Testis (tissue), 3 donors: Measurements from ENCODE around the gene SPEN. TPM values are rescaled to one million over a fixed set of nuclear protein-coding genes. Genes with fewer than 3 reads are reported as not detected.

ENCODE experiments used
- DNase-seq: peaks from one replicate; pipeline ENCODE4 v3.0.0-alpha.2; 2019
- H3K27ac ChIP-seq, 2 donors: fragments of 200-600 bp; sonication (generic); one replicate each; pipeline ENCODE4 v1.5.1; 2019
- H3K27me3 ChIP-seq: fragments of 200-600 bp; sonication (generic); one replicate; pipeline ENCODE4 v1.5.1; 2019
- H3K36me3 ChIP-seq: fragments of 200-600 bp; sonication (generic); one replicate; pipeline ENCODE4 v1.5.1; 2017; ENCODE audit warnings: low read depth; ENCODE audit errors: missing control alignments
- H3K4me1 ChIP-seq: fragments of 200-600 bp; sonication (generic); one replicate; pipeline ENCODE4 v1.5.1; 2019
- H3K4me3 ChIP-seq, 2 donors: fragments of 200-600 bp; sonication (generic); one replicate each; pipeline ENCODE4 v1.5.1; 2017 to 2019
- H3K9me3 ChIP-seq: fragments of 200-600 bp; sonication (generic); one replicate; pipeline ENCODE4 v1.5.1; 2017
- CTCF ChIP-seq, 3 experiments: fragments of 450-650 bp in 2 of 3; fragments of 200-600 bp in 1 of 3; sonication (generic) in 1 of 3; IDR thresholded peaks; one replicate each; pipeline ENCODE4 v1.5.1; 2016 to 2019; ENCODE audit warnings: antibody characterized with exemption in 3 of 3, mild to moderate bottlenecking in 2 of 3, moderate library complexity in 1 of 3
- POLR2A ChIP-seq: fragments of 450-650 bp; IDR thresholded peaks from one replicate; pipeline ENCODE4 v1.6.1; 2017; ENCODE audit warnings: antibody characterized with exemption, mild to moderate bottlenecking, moderate library complexity
- WGBS, 2 donors: methylation state at CpG; one replicate each; pipeline ENCODE4 v1.1.5; 2018; 5-methylcytosine and 5-hydroxymethylcytosine counted together
- intact Hi-C: fragments of 100-400 bp; cut with DNase I; formaldehyde crosslinking; loops from one replicate; pipeline ENCODE4 v1.15.1; 2023; ENCODE audit warnings: low total_unique reads
- polyA plus RNA-seq: library from polyadenylated mRNA; stranded (reverse); fragments of 350-450 nt; fragmentation: Illumina TruSeq; extraction: RNeasy Lipid Tissue Mini Kit (QIAGEN cat#74804); gene quantifications from one replicate; pipeline ENCODE4 v1.2.3, GENCODE V29; 2014; ENCODE audit warnings: low read depth, low replicate concordance; ENCODE audit not compliant: insufficient read depth
- total RNA-seq, 2 donors: library from RNA; depleted of rRNA; stranded (reverse); fragments of >200 nt; gene quantifications; one replicate each; pipeline ENCODE4 v1.2.3, GENCODE V29; 2016

Gene SPEN
- total and polyA plus RNA-seq, 3 donors from 2014 or later, result 53.2 to 60.6 (median 54.8) TPM

DNA sequence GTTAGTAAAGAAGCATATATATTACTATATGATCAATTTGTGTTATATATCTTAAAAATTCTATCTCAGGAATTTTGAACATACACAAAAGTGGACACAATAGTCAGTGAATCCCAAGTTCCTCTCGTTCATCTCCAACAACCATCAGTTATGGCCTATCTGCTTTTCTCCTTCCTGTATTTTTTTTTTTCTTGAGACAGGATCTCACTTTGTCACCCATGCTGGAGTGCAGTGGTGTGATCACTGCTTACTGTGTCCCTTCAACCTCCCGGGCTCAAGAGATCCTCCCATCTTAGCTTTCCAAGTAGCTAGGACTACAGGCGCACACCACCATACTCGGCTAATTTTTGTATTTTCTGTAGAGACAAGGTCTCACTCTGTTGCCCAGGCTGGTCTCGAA, 9.4 kb downstream of the SPEN start:
- DNase-seq, result no peak
- Histone ChIP-seq H3K4me3 (no peak overlapping the region), H3K36me3 (no peaks in the 10 kb centered on the region), H3K9me3 (no peaks in the 10 kb centered on the region), H3K4me1 (peaks cover 3% of the 10 kb centered on the region), H3K27ac (no peak overlapping the region), H3K27me3 (no peaks in the 10 kb centered on the region)
- TF ChIP-seq CTCF (IDR thresholded peaks at IDR 0.05) (no peak), POLR2A (no peak)
- intact Hi-C loops, result no loop called here
- 90 to 95% methylated on average over 5 of the region's 5 CpGs for WGBS, 2 donors

DNA sequence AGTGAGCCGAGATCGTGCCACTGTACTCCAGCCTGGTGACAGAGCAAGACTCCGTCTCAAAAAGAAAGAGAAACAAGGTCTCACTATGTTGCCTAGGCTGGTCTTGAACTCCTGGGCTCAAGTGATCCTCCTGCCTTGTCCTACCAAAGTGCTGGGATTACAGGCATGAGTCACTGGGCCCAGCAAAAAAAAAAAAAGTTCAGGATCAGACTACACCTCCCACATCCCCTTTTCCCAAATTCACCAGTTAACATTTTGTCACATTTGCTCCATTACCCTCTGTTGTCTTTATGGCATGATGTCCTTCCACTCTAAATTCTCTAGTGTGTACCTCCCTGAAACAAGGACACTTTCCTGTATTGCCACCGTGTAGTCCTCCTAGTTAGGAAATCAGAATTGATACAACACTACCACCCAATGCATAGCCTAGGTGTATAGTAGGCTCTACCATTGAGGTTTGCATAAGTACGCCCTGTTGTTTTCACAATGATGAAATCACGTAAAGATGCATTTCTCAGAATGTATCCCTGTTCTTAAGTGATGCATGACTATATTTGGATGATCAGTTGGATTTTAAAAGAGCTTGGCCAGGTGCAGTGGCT, 10.7 kb downstream of the SPEN start:
- no peaks in the 10 kb centered on the region for H3K4me1 ChIP-seq

DNA sequence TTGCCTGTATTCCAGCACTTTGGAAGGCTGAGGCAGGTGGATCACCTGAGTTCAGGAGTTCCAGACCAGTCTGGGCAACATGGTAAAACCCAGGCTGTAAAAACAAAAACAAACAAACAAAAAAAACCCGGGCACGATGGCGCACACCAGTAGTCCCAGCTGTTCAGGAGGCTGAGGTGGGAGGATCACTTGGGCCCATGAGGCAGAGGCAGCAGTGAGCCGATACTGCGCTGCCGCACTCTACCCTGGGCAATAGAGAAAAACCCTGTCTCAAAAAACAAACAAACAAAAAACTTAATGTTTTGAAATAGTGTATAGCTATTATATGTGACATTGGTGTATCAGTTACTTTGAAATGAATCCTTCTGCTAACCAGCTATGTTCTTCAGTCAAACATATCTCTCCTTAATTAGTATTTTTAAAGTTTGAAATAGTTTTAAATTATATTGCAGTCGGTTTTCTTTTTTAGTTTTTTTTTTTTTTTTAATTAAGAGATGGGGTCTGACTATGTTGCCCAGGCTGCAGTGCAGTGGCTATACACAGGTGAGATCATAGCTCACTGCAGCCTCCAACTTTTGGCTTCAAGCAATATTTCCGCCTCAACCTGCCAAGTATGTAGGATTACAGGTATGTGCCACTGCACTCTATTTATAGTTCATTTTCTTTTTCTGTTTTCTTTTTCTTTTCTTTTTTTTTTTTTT, 11.3 kb downstream of the SPEN start:
- no peaks in the 10 kb centered on the region for H3K4me1 ChIP-seq
- WGBS, 2 donors, result 88 to 91% methylated on average over 8 of the region's 8 CpGs
- no peak for DNase-seq

More for the DNA sequence above, 10.7 kb downstream of the SPEN start:
- no peak for DNase-seq
- intact Hi-C loops, result no loop called here
- Histone ChIP-seq H3K9me3 (no peaks in the 10 kb centered on the region), H3K27ac (no peak overlapping the region), H3K27me3 (no peaks in the 10 kb centered on the region), H3K36me3 (no peaks in the 10 kb centered on the region), H3K4me3 (no peak overlapping the region)
- WGBS, 2 donors, result 86% methylated on average over 6 of the region's 6 CpGs
- TF ChIP-seq POLR2A (no peak), CTCF (IDR thresholded peaks at IDR 0.05) (no peak)

GRCh38 chr1:15863156-15863901, 15.8 kb downstream of the SPEN start:
- 89 to 93% methylated on average over 2 of the region's 2 CpGs for WGBS, 2 donors
- TF ChIP-seq CTCF (IDR thresholded peaks at IDR 0.05) (no peak), POLR2A (no peak)
- Histone ChIP-seq H3K4me3 (no peak overlapping the region), H3K27me3 (no peaks in the 10 kb centered on the region), H3K9me3 (no peaks in the 10 kb centered on the region), H3K36me3 (no peaks in the 10 kb centered on the region), H3K4me1 (no peaks in the 10 kb centered on the region), H3K27ac (no peak overlapping the region)
- DNase-seq, result no peak
- intact Hi-C loops, result no loop called here

More for the DNA sequence above, 11.3 kb downstream of the SPEN start:
- no peak for TF ChIP-seq CTCF (IDR thresholded peaks at IDR 0.05)
- TF ChIP-seq POLR2A, result no peak
- intact Hi-C loops, result no loop called here
- Histone ChIP-seq H3K36me3 (no peaks in the 10 kb centered on the region), H3K4me3 (no peak overlapping the region), H3K27ac (no peak overlapping the region), H3K27me3 (no peaks in the 10 kb centered on the region), H3K9me3 (no peaks in the 10 kb centered on the region)
